NCI-H526 (cell line): Measurements from ENCODE around the gene C5orf47.
A peak's percentile ranks its signal among the peaks of the same experiment; 100 is the strongest.

Experiments
- DNase-seq, 2 experiments: peaks; one replicate each; lab custom pipeline; 2025; lab: John Stamatoyannopoulos, UW

C5orf47 gene

DNA sequence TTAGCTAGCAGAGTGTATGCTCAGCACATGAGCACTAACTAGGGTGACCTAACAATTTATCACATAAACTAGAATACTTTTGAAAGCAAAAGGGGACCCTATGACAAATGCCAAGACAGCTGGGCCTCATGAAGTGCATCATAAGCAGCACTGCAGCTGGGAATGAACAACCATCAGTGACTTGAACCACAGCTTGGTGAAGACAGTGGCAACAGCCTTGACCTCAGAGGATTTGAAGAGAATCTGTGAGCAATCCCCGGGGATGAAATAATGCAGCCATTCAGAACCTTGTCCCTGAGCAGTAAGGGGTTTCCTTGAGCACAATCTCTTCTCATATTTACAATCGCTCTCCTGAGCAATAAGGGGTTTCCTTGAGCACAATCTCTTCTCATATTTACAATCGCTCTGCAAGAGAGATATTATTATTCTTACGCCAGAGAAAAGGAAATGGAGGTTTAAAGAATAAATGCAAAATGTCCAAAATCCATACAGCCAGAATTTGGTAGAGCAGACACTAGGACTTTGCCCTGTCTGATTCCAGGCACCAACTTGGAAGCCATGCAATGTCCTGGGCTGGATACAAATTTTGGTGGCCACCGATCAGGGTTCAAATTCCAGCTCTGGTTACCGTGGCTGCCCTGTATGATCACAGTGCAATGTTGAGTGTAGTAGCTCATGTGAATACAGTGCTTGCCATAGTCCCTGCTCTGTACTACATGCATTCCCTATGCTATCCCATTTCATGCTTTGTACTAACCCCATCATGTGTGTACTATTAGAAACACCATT is 55.7 kb downstream of the C5orf47 start:
- no peak for DNase-seq

DNA sequence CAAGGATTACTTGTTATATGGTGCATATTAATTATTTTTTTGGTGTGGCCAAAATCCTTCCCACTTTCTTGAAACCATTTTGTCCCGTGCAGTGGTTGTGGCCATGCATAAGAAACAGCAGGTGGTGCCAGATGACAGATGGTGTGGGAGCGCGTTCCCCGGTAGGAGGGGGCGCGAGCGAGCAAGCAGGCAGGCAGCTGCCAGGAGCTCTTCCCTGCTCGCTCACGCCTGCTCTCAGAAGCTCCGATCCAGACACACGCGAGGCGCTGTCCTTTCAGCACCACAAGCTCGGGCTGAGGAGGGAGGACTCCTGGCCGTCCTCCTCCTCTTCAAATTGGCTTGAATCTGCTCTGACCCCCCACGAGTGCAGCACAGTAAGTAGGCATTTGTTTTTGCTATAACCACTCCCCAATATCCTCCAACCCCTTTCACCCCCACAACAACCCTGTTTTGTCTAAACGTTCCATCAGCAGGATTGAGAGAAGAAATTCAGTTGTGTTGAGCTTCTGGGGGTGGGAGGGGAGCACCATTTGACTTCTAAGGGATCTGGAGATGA is 56.6 kb downstream of the C5orf47 start, which contains the start of gene NSG2:
Gene NSG2, plus strand, starts transcription at position 237 of the 556 bp plus-strand sequence. CDS start 1,050 bp downstream, outside the sequence.
- peak; percentile 70 to 89 for DNase-seq

DNA sequence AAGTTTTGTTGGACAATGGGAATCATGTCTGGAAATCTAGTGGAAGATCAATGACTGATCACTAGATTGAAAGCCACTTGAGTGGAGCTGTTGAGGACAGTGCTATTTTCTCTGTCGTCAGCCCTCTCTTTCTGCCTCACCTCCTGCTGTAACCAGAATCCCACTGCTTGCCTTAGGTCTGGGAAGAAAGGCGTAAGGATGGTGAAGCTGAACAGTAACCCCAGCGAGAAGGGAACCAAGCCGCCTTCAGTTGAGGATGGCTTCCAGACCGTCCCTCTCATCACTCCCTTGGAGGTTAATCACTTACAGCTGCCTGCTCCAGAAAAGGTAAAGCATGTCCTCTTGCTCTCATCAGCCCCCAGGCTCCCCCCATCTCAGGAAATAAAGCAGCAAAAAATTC is 57.6 kb downstream of the C5orf47 start:
- DNase-seq: no peak

DNA sequence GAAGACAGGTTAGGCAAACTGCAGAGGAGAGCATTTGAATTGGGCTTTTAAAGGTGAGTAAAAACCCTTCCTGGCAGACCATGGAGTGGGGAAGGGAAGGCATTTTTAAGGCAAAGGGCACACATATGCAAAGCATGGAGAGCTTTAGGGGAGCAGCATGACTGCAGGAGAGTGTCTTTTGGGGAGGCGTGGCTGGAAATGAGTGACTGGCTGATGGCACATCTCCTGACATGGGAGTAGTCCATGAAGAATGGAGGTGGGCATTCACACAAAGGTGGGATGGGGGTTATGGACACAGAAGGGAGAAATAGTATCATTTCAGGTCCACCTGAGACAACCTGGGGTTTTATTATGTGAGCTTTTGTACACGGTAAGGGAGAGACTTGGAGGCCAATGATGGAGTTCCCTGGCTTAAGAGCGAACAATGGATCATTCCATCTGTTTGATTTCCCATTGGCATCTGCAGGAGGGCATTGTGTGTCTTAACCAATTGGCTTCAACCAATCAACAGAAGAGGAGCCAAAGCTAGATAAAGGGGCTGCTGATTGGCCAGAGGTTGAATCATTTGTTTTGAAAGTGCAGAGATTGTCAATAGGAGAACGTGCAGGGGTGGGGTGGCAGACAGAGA is 58.6 kb downstream of the C5orf47 start:
- DNase-seq: no peak

DNA sequence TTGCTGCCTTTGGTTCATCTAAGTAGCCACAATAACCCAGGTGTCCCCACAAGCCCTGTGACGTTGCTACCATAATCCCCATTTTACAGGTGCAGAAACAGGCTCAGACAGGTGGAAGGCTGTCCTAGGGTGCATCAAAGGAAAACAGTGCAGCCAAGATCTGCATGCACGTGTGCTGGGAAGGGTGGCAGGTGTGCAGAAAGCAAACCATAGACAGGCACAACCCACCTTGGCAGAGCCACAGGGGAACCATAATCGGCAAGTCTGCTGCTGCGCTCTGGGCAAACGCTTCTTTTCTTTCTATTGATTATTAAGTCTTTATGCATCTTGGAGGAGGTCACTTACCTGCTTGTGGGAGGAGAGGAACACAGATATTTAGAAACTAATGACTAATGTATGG is 63.7 kb downstream of the C5orf47 start:
- no peak for DNase-seq

DNA sequence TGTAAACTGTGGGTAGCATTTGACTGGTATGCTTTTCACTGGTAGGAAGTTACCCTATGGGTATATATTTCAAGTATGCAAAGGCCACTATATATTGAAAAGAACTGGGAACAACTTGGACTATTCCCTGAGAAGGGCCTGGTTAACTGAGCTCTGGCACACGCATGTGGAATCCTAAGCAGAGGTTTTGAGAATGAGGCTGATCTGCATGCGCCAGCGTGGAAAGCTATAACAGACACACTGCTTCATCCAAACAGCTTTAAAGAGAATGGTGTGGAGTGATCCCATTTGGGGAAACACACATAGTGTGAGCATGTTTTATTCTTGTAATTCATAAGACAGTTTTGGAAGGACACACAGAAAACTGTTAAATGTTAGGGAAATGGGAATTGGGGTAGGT is 64.9 kb downstream of the C5orf47 start:
- no peak for DNase-seq
